Testis (tissue), 3 donors: Measurements from ENCODE around the gene C16orf46. TPM values are rescaled to one million over a fixed set of nuclear protein-coding genes. Genes with fewer than 3 reads are reported as not detected.

Experiments
- DNase-seq: peaks from one replicate; pipeline ENCODE4 v3.0.0-alpha.2; 2019
- H3K27ac ChIP-seq, 2 donors: fragments of 200-600 bp; sonication (generic); one replicate each; pipeline ENCODE4 v1.5.1; 2019
- H3K27me3 ChIP-seq: fragments of 200-600 bp; sonication (generic); one replicate; pipeline ENCODE4 v1.5.1; 2019
- H3K36me3 ChIP-seq: fragments of 200-600 bp; sonication (generic); one replicate; pipeline ENCODE4 v1.5.1; 2017; ENCODE audit warnings: low read depth; ENCODE audit errors: missing control alignments
- H3K4me1 ChIP-seq: fragments of 200-600 bp; sonication (generic); one replicate; pipeline ENCODE4 v1.5.1; 2019
- H3K4me3 ChIP-seq, 2 donors: fragments of 200-600 bp; sonication (generic); one replicate each; pipeline ENCODE4 v1.5.1; 2017 to 2019
- H3K9me3 ChIP-seq: fragments of 200-600 bp; sonication (generic); one replicate; pipeline ENCODE4 v1.5.1; 2017
- POLR2A ChIP-seq: fragments of 450-650 bp; IDR thresholded peaks from one replicate; pipeline ENCODE4 v1.6.1; 2017; ENCODE audit warnings: antibody characterized with exemption, mild to moderate bottlenecking, moderate library complexity
- WGBS, 2 donors: methylation state at CpG; one replicate each; pipeline ENCODE4 v1.1.5; 2018; 5-methylcytosine and 5-hydroxymethylcytosine counted together
- intact Hi-C: fragments of 100-400 bp; cut with DNase I; formaldehyde crosslinking; loops from one replicate; pipeline ENCODE4 v1.15.1; 2023; ENCODE audit warnings: low total_unique reads
- polyA plus RNA-seq: library from polyadenylated mRNA; stranded (reverse); fragments of 350-450 nt; fragmentation: Illumina TruSeq; extraction: RNeasy Lipid Tissue Mini Kit (QIAGEN cat#74804); gene quantifications from one replicate; pipeline ENCODE4 v1.2.3, GENCODE V29; 2014; ENCODE audit warnings: low read depth, low replicate concordance; ENCODE audit not compliant: insufficient read depth
- total RNA-seq, 2 donors: library from RNA; depleted of rRNA; stranded (reverse); fragments of >200 nt; gene quantifications; one replicate each; pipeline ENCODE4 v1.2.3, GENCODE V29; 2016
- TF ChIP-seq, protein P1 (sequence below), 3 experiments: fragments of 450-650 bp in 2 of 3; fragments of 200-600 bp in 1 of 3; sonication (generic) in 1 of 3; IDR thresholded peaks; one replicate each; pipeline ENCODE4 v1.5.1; 2016 to 2019; ENCODE audit warnings: antibody characterized with exemption in 3 of 3, mild to moderate bottlenecking in 2 of 3, moderate library complexity in 1 of 3

The C16orf46 gene
- total and polyA plus RNA-seq, 3 donors from 2014 or later: 7.7 to 15.2 (median 10.2) TPM

DNA sequence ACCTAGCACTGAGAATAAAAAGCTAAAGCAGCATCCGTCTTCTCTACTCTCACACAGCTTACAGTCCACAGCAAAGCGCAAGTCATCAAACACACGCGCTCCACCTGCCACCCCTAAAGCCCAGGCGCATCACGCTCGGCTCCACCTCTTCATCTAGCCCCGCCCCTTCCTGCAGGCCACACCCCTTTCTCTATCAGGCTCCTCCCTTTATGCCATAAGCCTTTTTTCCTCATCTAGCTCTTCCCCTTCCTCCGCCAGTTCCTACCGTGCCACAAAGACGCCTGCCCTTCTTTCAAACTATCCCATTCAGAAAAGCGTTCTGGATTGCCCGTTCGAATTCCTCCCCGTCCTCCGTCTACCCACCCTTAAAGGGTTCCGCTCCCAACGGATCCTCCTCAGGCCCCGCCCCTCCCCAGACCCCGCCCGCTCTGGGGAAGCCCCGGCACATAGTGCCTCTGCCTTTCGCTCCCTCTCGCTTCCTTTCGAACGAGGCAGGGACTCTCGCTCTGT lies 417 bp downstream of the C16orf46 start:
- peak; percentile 94 for DNase-seq
- peaks cover 4% of the 10 kb centered on the region for H3K4me1 ChIP-seq
- peak overlapping the region; percentile 87 to 97 for H3K27ac ChIP-seq
- intact Hi-C loops: no loop called here
- TF ChIP-seq, protein P1, sequence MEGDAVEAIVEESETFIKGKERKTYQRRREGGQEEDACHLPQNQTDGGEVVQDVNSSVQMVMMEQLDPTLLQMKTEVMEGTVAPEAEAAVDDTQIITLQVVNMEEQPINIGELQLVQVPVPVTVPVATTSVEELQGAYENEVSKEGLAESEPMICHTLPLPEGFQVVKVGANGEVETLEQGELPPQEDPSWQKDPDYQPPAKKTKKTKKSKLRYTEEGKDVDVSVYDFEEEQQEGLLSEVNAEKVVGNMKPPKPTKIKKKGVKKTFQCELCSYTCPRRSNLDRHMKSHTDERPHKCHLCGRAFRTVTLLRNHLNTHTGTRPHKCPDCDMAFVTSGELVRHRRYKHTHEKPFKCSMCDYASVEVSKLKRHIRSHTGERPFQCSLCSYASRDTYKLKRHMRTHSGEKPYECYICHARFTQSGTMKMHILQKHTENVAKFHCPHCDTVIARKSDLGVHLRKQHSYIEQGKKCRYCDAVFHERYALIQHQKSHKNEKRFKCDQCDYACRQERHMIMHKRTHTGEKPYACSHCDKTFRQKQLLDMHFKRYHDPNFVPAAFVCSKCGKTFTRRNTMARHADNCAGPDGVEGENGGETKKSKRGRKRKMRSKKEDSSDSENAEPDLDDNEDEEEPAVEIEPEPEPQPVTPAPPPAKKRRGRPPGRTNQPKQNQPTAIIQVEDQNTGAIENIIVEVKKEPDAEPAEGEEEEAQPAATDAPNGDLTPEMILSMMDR (IDR thresholded peaks at IDR 0.05): no peak
- no peak for TF ChIP-seq POLR2A
- H3K36me3 ChIP-seq: no peaks in the 10 kb centered on the region
- H3K4me3 ChIP-seq: peak overlapping the region; percentile 78 to 85
- H3K9me3 ChIP-seq: no peaks in the 10 kb centered on the region
- H3K27me3 ChIP-seq: no peaks in the 10 kb centered on the region
- WGBS, 2 donors: 1 to 2% methylated on average over 25 to 27 of the region's 27 CpGs

DNA sequence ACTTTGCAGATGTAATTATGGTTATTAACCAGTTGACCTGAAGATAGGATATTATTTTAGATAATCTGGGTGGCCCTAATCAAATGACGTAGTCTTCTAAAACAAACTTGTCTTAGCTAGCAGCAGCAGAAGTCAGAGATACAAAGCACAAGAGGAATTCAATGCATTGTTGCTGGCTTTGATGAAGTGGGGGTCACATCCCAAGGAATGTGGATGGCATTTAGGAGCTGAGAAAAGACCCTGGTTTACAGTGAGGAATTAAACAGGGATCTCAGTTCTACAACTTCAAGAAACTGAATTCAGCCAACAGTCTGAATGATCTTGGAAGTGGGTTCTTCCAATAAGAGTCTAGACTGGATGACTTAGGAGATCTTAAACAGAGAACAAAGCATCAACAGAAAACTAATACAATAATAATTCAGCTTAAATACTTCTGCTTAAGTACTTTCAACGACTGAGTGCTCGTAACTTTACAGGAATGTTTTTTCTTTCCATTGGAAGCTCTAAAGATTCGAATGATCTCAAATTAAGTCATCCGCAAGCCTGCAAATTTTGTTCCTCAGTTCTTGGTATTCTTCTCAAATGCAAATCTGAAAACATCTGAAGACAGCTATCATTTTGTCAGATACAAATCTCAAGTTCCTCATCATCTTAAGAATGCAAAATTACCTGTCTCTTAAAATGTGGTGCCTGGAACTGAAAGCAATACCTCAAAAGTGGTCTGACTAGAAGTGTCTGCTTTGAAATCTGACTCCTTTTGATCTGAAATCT lies 3.3 kb downstream of the C16orf46 start:
- H3K27ac ChIP-seq: no peak overlapping the region
- no peak for DNase-seq
- intact Hi-C loops: no loop called here

DNA sequence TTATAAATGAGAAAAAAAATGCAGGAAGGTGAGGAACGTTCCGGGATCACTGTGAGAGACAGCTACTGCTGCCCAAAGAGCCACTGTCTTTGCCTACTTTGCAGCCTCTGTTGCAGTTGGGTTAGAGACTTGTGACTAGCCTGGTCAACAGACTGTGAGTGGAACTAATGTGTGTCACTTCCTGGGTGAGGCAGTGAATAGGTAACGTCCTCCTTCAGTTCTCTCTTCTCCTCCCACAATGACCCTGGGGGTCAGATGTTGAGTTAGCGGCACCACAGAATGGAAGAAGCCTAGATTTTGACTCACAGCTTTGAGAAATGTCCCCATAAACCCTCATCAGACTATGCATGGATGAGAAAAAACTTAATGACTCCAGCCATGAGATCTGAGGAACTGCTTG lies 5.2 kb downstream of the C16orf46 start:
- WGBS, 2 donors: 91 to 93% methylated on average over 4 of the region's 4 CpGs
- H3K4me1 ChIP-seq: no peaks in the 10 kb centered on the region
- intact Hi-C loops: no loop called here
- H3K9me3 ChIP-seq: no peaks in the 10 kb centered on the region
- TF ChIP-seq, protein P1 (IDR thresholded peaks at IDR 0.05): no peak
- no peak for TF ChIP-seq POLR2A
- DNase-seq: no peak
- H3K36me3 ChIP-seq: no peaks in the 10 kb centered on the region
- no peak overlapping the region for H3K4me3 ChIP-seq
- no peak overlapping the region for H3K27ac ChIP-seq
- H3K27me3 ChIP-seq: no peaks in the 10 kb centered on the region

More for the DNA sequence above, 3.3 kb downstream of the C16orf46 start:
- TF ChIP-seq, protein P1 (IDR thresholded peaks at IDR 0.05): no peak
- TF ChIP-seq POLR2A: no peak
- H3K9me3 ChIP-seq: no peaks in the 10 kb centered on the region
- peaks cover 4% of the 10 kb centered on the region for H3K4me1 ChIP-seq
- H3K27me3 ChIP-seq: no peaks in the 10 kb centered on the region
- no peak overlapping the region for H3K4me3 ChIP-seq
- H3K36me3 ChIP-seq: no peaks in the 10 kb centered on the region
- 73% methylated on average over 5 of the region's 5 CpGs for WGBS, 2 donors

DNA sequence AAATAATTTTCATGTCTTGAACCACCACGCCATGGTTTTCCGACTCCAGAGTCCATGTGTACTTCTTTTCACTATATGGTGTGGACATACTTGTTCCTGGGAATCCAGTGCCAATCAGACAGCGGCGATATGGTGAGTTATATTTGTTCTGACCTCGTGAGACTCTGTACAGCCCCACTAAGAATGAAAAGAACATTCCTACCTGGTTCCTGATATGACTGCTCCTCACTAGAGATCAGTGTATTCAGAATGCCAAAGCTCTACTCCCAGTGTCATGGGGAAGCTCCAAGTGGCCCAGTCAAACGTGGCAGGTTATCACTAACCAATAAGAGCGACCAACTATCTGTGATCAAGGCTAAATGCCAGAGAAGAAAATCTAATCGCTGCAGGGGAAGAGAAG lies 6.1 kb downstream of the C16orf46 start:
- Histone ChIP-seq H3K27ac (no peak overlapping the region), H3K4me3 (no peak overlapping the region), H3K9me3 (no peaks in the 10 kb centered on the region), H3K4me1 (no peaks in the 10 kb centered on the region), H3K36me3 (no peaks in the 10 kb centered on the region), H3K27me3 (no peaks in the 10 kb centered on the region)
- intact Hi-C loops: no loop called here
- 80 to 94% methylated on average over 7 to 8 of the region's 8 CpGs for WGBS, 2 donors
- TF ChIP-seq POLR2A: no peak
- DNase-seq: no peak

DNA sequence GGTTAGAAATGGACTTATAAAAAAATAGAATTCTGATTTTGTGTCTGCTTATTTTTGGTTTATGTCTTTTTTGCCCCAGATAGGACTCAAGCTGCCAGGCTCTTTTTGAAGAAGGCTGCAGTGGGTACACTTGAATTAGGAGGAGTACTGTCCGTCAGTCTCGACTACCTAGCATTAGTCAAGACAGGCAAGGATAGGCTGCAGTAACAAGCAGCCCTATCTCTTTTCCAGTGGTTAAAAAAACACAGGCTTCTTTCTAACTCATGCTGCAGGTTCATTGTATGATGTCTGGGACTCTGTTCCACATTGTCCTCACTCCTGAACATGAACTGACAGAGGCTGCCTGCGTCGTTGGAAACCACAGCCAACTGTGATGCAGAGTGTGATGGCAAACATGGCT lies 8.0 kb downstream of the C16orf46 start:
- no peak overlapping the region for H3K4me3 ChIP-seq
- H3K9me3 ChIP-seq: no peaks in the 10 kb centered on the region
- no peaks in the 10 kb centered on the region for H3K36me3 ChIP-seq
- WGBS, 2 donors: 92 to 93% methylated on average over 2 to 4 of the region's 4 CpGs
- no peaks in the 10 kb centered on the region for H3K27me3 ChIP-seq
- intact Hi-C loops: no loop called here
- H3K27ac ChIP-seq: no peak overlapping the region
- no peaks in the 10 kb centered on the region for H3K4me1 ChIP-seq
- DNase-seq: no peak
- no peak for TF ChIP-seq POLR2A
- TF ChIP-seq, protein P1 (IDR thresholded peaks at IDR 0.05): no peak
